GM18505 (cell line): ENCODE data around the gene ICAM5.
"Not testable (repeated sequence)": the region's sequence is repeated elsewhere in the genome, so short reads cannot be mapped to it uniquely, and the experiment has no call there.

Source experiments
- ATAC-seq: cut with Tn5 transposase; IDR thresholded peaks from one replicate; pipeline ENCODE4 v1.9.1; 2021; ENCODE audit not compliant: unreplicated experiment
- POLR2A ChIP-seq: IDR thresholded peaks from 4 replicates; pipeline ENCODE4 v1.6.1; 2011; ENCODE audit warnings: borderline replicate concordance; ENCODE audit not compliant: insufficient read depth, insufficient read length; ENCODE audit errors: extremely low read depth

The ICAM5 gene

DNA sequence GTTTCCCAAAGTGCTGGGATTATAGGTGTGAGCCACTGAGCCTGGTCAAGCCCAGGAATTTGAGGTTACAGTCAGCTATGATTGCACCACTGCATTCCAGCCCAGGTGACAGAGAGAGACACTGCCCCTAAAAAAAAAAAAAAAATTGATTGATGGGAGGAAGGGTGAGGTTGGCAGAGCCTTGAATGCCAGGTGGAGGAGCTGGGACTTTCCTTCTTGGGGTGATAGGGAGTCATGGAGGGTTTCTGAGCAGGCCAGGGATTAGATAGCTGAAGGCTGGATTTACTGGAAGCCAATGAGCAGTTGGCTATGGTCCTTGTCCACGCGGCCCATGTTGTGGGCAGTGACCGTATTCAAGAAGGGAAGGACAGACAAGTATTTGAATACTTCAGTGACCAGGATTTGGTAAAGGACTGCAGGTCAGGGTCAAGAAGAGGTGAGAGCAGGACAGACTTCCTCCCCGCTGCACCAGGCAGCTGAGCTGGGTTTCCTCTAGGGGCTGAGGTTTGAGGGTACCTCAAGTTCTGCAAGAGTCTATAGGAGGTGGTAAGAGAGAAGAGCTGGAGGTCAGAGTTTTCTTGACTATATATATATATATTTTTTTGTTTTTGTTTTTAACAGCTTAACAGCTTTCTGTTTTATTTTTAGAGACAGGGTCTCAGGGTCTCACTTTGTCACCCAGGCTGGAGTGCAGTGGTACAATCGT is 9.9 kb upstream of the ICAM5 start:
- TF ChIP-seq POLR2A, result no peak
- no peak for ATAC-seq

DNA sequence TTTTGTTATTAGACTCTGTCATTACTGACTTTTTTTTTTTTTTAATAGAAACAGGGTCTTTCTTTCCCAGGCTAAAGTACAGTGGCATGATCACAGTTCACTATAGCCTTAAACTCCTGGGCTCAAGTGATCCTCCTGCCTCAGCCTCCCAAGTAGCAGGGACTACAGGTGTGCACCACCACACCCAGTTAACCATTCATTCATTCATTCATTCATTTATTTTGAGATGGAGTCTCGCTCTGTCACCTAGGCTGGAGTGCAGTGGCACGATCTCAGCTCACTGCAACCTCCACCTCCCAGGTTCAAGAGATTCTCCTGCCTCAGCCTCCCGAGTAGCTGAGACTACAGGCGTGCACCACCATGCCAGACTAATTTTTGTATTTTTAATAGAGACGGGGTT is 7.7 kb upstream of the ICAM5 start:
- not testable (repeated sequence) for ATAC-seq

DNA sequence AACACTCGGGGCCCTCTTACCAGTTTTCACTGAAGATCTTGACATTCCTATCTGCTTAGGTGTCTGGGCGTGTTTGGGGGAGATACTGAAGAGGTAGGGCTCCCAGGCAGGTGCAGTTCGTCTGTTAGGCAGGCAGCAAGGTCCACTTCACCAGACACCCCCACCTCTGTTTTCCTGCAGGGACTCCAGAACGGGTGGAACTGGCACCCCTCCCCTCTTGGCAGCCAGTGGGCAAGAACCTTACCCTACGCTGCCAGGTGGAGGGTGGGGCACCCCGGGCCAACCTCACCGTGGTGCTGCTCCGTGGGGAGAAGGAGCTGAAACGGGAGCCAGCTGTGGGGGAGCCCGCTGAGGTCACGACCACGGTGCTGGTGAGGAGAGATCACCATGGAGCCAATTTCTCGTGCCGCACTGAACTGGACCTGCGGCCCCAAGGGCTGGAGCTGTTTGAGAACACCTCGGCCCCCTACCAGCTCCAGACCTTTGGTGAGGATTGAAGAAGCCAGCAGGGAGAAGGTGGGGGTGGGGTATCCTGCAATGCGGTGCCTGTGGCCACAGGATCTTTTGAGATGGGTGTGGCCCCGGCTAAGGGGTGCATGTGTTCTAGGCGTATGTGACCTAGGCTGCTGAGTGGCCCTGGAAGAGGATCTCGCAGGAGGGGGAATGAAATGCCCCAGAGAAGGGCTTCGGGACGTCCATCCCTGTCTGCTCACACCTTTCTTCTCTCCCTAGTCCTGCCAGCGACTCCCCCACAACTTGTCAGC is 6.3 kb upstream of the ICAM5 start:
- no peak for ATAC-seq
- peak; percentile 22 for TF ChIP-seq POLR2A

DNA sequence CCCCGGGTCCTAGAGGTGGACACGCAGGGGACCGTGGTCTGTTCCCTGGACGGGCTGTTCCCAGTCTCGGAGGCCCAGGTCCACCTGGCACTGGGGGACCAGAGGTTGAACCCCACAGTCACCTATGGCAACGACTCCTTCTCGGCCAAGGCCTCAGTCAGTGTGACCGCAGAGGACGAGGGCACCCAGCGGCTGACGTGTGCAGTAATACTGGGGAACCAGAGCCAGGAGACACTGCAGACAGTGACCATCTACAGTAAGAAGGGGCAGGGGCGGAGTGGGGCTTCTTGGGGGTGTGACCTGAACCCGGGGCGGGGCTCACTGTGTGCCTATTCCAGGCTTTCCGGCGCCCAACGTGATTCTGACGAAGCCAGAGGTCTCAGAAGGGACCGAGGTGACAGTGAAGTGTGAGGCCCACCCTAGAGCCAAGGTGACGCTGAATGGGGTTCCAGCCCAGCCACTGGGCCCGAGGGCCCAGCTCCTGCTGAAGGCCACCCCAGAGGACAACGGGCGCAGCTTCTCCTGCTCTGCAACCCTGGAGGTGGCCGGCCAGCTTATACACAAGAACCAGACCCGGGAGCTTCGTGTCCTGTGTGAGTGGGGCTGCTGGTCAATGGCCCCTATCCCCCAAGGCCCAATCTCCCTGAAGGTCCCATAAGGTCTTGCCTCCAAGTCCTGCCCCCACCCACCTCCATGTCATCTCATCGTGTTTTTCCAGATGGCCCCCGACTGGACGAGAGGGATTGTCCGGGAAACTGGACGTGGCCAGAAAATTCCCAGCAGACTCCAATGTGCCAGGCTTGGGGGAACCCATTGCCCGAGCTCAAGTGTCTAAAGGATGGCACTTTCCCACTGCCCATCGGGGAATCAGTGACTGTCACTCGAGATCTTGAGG is 5.4 kb upstream of the ICAM5 start:
- TF ChIP-seq POLR2A, result no peak

DNA sequence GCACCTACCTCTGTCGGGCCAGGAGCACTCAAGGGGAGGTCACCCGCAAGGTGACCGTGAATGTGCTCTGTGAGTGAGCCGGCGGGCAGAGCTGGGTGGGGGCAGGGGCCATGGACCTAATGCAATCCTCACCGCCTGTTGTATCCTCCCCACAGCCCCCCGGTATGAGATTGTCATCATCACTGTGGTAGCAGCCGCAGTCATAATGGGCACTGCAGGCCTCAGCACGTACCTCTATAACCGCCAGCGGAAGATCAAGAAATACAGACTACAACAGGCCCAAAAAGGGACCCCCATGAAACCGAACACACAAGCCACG is 4.8 kb upstream of the ICAM5 start:
- no peak for TF ChIP-seq POLR2A
- ATAC-seq, result no peak

More for the DNA sequence above, 5.4 kb upstream of the ICAM5 start:
- ATAC-seq, result no peak

DNA sequence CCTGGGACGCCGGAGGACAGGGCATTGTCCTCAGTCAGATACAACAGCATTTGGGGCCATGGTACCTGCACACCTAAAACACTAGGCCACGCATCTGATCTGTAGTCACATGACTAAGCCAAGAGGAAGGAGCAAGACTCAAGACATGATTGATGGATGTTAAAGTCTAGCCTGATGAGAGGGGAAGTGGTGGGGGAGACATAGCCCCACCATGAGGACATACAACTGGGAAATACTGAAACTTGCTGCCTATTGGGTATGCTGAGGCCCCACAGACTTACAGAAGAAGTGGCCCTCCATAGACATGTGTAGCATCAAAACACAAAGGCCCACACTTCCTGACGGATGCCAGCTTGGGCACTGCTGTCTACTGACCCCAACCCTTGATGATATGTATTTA is 4.4 kb upstream of the ICAM5 start:
- no peak for ATAC-seq

DNA sequence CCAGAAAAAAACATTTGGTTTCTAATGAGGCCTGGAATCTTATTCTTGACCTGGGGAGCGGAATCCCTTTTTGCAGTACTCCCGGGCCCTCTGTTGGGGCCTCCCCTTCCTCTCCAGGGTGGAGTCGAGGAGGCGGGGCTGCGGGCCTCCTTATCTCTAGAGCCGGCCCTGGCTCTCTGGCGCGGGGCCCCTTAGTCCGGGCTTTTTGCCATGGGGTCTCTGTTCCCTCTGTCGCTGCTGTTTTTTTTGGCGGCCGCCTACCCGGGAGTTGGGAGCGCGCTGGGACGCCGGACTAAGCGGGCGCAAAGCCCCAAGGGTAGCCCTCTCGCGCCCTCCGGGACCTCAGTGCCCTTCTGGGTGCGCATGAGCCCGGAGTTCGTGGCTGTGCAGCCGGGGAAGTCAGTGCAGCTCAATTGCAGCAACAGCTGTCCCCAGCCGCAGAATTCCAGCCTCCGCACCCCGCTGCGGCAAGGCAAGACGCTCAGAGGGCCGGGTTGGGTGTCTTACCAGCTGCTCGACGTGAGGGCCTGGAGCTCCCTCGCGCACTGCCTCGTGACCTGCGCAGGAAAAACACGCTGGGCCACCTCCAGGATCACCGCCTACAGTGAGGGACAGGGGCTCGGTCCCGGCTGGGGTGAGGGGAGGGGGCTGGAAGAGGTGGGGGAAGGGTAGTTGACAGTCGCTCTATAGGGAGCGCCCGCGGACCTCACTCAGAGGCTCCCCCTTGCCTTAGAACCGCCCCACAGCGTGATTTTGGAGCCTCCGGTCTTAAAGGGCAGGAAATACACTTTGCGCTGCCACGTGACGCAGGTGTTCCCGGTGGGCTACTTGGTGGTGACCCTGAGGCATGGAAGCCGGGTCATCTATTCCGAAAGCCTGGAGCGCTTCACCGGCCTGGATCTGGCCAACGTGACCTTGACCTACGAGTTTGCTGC is 2.7 kb upstream of the ICAM5 start, which contains the start of gene ICAM4:
ICAM4 (plus strand) TSS at position 153 of the 935 bp plus-strand sequence; CDS start at position 211, 58 bp downstream.
- no peak for TF ChIP-seq POLR2A
- no peak for ATAC-seq

More for the DNA sequence above, 4.4 kb upstream of the ICAM5 start:
- peak; percentile 42 for TF ChIP-seq POLR2A

DNA sequence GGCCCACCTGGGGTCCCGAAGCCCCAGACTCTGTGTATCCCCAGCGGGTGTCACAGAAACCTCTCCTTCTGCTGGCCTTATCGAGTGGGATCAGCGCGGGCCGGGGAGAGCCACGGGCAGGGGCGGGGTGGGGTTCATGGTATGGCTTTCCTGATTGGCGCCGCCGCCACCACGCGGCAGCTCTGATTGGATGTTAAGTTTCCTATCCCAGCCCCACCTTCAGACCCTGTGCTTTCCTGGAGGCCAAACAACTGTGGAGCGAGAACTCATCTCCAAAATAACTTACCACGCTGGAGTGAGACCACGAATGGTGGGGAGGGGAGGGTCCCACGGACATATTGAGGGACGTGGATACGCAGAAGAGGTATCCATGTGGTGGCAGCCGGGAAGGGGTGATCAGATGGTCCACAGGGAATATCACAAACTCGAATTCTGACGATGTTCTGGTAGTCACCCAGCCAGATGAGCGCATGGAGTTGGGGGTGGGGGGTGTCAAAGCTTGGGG is 1.0 kb upstream of the ICAM5 start:
- no peak for TF ChIP-seq POLR2A
- ATAC-seq, result no peak

DNA sequence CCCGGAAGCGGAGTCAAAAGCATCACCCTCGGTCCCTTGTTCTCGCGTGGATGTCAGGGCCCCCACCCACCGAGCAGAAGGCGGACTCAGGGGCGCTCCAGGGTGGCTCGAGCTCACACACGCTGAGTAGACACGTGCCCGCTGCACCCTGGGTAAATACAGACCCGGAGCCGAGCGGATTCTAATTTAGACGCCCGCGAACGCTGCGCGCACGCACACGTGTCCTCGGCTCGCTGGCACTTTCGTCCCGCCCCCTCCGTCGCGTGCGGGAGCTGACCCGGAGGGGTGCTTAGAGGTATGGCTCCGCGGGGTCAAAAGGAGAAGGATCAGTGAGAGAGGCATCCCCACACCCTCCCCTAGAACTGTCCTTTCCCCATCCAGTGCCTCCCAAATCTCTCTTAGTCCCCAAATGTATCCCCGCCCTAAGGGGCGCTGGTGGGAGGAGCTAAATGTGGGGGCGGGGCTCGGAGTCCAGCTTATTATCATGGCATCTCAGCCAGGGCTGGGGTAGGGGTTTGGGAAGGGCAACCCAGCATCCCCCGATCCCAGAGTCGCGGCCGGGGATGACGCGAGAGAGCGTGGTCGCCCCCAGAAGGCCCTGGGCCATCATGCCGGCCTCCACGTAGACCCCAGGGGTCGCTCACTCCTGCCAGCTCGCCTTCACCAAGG is 451 bp upstream of the ICAM5 start:
- TF ChIP-seq POLR2A, result no peak

DNA sequence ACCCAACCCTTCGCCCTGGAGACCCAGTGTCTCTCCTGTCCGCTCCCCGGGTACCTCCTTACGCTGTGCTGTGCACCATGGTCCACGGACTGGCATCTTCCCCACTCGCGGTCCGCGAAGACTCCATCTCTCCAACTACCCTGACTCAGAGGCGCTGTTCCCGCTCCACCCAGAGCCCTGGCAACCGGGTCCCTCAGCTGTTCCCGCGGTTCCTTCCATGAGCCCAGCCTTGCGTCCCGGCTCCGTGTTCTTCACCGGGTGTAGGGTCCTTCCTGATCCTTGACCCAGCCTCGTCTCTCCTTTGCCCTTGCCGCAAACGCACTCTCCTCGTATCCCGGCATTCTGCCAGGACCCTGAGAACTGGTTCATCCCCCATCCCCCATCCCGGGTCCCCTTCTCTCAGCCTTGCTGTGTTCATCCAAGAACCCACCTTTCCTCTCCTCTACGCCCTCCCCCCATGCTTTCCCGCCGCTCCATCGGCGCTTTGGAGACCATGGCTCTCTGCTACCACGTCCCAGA is 664 bp downstream of the ICAM5 start:
- no peak for ATAC-seq
- TF ChIP-seq POLR2A, result no peak

More for the DNA sequence above, 451 bp upstream of the ICAM5 start:
- ATAC-seq, result no peak

DNA sequence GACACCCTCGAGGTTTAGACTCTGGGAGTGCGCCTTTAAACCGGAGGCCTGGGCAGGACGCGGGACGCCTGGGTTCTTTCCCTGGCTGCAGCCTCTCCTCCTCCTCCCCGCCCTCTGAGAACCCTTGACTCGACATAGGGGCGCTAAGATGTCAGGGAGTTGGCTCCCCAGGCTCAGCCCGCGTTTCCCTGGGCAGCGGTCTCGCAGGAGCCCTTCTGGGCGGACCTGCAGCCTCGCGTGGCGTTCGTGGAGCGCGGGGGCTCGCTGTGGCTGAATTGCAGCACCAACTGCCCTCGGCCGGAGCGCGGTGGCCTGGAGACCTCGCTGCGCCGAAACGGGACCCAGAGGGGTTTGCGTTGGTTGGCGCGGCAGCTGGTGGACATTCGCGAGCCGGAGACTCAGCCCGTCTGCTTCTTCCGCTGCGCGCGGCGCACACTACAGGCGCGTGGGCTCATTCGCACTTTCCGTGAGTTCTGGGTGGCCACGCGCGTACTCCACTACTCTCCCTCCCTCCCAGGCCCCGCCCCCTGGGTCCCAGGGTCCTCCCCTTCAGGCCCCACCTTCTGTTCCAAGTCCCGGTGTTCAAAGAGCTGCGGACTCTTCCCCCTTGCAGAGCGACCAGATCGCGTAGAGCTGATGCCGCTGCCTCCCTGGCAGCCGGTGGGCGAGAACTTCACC is 1.3 kb downstream of the ICAM5 start:
- TF ChIP-seq POLR2A, result no peak
- ATAC-seq, result no peak
